Breast epithelium (tissue), 3 donors: Measurements from ENCODE around the gene ANKRD6.

ENCODE experiments used
- CTCF ChIP-seq, 3 donors: fragments of 450-650 bp; IDR thresholded peaks; one replicate each; pipeline ENCODE4 v1.5.1; 2016 to 2017; ENCODE audit warnings: antibody characterized with exemption in 3 of 3, mild to moderate bottlenecking in 3 of 3, moderate library complexity in 3 of 3
- POLR2A ChIP-seq: fragments of 450-650 bp; IDR thresholded peaks from one replicate; pipeline ENCODE4 v1.6.1; 2016; ENCODE audit warnings: antibody characterized with exemption, mild to moderate bottlenecking, moderate library complexity
- POLR2AphosphoS5 ChIP-seq, 3 donors: sonication (generic); formaldehyde crosslinking; IDR thresholded peaks; one replicate each; pipeline ENCODE4 v1.6.1; 2017; ENCODE audit warnings: antibody characterized with exemption in 3 of 3

GRCh38 chr6:89657445-89658158 lies 224.7 kb downstream of the ANKRD6 start:
- TF ChIP-seq CTCF (IDR thresholded peaks at IDR 0.05) (no peak), POLR2A (no peak), POLR2AphosphoS5 (IDR thresholded peaks at IDR 0.05) (no peak)
